ENCODE results near the gene SUCLG2. TPM values are rescaled to one million over a fixed set of nuclear protein-coding genes. Genes with fewer than 3 reads are reported as not detected.

SUCLG2 gene
- total RNA-seq, 4 donors from 2014 or later: 54.4 to 81.4 (median 59.6) TPM

DNA sequence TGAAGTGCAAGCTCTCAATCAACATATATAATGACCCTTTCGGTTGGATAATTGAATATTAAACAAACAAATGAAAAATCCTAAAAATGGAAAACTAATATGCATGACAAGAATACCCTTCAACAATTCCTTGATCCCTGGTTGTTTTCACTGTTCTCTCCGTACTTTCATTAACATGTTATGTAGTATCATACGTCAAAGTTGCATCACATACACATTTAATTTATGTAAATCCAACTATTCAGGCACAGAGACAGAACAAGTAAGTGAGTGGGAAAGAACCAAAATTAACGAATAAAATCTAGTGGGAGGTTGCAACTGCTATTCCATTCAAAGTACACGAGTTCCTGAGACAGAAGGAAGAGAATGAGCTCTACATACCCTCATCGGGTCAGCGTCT lies 176.0 kb downstream of the SUCLG2 start:
- TF ChIP-seq, protein P1, sequence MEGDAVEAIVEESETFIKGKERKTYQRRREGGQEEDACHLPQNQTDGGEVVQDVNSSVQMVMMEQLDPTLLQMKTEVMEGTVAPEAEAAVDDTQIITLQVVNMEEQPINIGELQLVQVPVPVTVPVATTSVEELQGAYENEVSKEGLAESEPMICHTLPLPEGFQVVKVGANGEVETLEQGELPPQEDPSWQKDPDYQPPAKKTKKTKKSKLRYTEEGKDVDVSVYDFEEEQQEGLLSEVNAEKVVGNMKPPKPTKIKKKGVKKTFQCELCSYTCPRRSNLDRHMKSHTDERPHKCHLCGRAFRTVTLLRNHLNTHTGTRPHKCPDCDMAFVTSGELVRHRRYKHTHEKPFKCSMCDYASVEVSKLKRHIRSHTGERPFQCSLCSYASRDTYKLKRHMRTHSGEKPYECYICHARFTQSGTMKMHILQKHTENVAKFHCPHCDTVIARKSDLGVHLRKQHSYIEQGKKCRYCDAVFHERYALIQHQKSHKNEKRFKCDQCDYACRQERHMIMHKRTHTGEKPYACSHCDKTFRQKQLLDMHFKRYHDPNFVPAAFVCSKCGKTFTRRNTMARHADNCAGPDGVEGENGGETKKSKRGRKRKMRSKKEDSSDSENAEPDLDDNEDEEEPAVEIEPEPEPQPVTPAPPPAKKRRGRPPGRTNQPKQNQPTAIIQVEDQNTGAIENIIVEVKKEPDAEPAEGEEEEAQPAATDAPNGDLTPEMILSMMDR (IDR thresholded peaks at IDR 0.05; ENCODE audit: low read depth): no peak

DNA sequence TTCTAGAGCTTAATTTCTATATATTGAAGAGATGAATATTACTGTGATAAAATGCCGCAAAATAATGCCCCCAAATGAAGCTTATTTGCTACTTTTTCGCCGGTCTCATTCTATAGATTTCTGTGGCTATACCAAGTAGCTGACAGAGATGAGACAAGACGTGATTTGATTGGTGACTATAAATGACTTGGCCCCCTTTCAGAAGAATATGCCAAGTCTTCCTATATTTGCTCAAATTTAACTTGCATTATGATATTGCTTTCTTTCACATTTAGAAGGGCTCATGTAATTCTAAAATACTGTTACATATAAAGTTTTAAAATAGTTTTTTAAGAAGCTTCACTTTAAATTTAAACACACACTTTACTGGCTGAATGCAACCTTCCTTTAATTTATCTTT lies 180.1 kb downstream of the SUCLG2 start:
- TF ChIP-seq, protein P1 (IDR thresholded peaks at IDR 0.05; ENCODE audit: low read depth): no peak

DNA sequence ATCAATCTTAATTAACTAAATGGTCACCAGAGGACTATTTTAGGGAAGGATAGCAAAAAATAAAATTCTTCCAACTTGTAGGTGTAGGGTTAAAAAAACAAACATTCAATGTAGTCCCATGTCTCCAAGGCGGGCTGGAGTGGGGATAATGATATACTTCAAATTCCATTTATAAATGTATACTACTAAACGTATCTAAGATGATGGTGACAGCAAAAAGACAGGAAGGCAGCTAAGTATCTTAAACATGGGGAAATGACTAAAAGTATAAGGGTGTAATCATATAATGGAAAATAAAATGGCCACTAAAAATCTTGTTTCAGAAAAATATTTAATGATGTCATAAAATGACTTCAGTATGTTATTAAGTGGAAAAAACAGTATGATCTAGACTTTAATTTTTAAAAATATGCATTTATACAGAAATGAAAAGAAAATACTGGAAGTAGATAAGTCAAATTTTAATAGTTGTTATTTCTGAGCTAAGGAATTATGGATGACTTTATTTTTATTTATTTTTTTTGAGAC lies 181.7 kb downstream of the SUCLG2 start:
- TF ChIP-seq, protein P1 (IDR thresholded peaks at IDR 0.05; ENCODE audit: low read depth): no peak

DNA sequence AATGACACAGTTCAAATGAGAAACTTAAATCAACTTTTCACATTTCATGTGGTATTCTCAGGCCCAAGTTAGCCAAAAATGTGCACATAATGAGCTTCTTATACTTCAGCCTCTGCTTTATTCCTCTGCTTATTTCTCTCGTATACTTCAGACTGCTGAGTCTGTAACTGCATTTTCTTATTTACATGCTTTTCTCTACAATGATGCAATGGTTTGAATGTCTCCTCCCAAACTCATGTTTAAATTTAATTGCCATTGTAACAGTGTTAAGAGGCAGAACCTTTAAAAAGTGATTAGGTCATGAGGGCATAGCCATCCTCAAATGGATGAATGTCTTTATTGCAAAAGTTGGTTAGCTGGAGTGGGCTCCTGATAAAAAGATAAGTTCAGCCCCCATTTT lies 184.2 kb downstream of the SUCLG2 start:
- TF ChIP-seq, protein P1 (IDR thresholded peaks at IDR 0.05; ENCODE audit: low read depth): no peak

DNA sequence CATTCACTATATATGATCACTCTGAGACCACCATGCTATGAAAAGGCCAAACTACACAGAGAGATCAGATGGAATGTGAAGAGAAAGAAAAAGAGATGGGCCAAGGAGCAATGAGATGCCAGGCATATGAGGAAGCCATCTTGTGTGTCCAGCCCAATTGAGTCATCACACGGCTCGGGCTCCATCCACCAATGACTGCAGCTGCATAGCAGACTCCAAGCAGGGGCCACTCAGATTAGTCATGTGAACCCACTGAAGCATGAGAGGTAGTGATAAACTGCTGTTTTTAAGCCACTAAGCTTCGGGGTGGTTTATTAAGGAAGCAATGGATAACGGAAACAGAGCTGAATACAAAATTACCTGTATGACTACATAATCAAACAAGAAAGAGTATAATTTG lies 185.9 kb downstream of the SUCLG2 start:
- TF ChIP-seq, protein P1 (IDR thresholded peaks at IDR 0.05; ENCODE audit: low read depth): no peak

DNA sequence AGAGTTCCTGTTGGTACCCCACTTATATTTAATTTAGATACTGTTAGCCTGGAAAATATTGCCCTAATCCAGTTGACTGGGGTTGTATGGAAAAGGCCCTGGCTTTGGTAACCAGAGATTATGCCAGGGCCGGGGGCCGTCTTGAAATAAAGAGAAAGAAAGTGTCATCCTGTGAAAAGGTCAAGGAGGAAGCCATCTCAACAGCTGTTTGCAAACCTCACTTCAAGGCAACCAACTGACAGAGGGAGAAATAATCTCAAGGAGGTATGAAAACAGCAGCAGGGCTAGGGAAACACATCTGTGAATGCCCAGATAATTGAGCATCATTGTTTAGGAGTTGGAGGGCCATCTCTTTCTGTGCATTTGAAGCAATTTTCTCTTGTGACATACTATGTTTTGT lies 190.8 kb downstream of the SUCLG2 start:
- TF ChIP-seq, protein P1 (IDR thresholded peaks at IDR 0.05; ENCODE audit: low read depth): no peak

DNA sequence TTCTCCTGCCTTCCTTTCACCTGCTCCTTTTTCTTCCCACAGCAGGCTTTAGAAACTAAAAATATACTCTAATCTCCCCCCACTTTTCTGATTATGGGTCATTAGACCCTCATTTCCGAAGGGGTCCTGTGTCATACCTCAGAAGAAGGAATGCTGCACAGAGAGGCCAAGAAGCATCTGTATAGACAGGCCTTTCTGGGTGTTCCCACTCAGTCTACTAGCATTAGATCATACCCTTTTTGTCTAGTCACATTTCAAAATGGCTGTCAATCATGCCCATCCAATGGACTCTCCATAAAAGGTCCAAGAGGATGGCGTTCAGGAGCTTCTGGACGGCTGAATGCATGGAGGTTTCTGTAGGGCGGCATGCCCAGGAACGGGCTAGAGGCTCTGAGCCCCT lies 192.2 kb downstream of the SUCLG2 start:
- TF ChIP-seq, protein P1 (IDR thresholded peaks at IDR 0.05; ENCODE audit: low read depth): no peak
